NCI-H526 treated with DMSO at 0.1 percent for 48 hours (cell line): ENCODE results near the gene RNF13.
"Not testable (repeated sequence)": the region's sequence is repeated elsewhere in the genome, so short reads cannot be mapped to it uniquely, and the experiment has no call there.

ENCODE experiments used
- DNase-seq: peaks from one replicate; lab custom pipeline; 2025; lab: John Stamatoyannopoulos, UW

Gene RNF13

GRCh38 chr3:149839896-149840295, 26.9 kb downstream of the RNF13 start:
- DNase-seq, result no peak

GRCh38 chr3:149843502-149843901, 30.5 kb downstream of the RNF13 start:
- no peak for DNase-seq

GRCh38 chr3:149844091-149844490, 31.1 kb downstream of the RNF13 start:
- DNase-seq, result no peak

- no peak for DNase-seq
Measured at GRCh38 chr3:149845570-149846244, 32.7 kb downstream of the RNF13 start.

- no peak for DNase-seq
Measured at GRCh38 chr3:149848238-149848637, 35.2 kb downstream of the RNF13 start.

GRCh38 chr3:149848688-149849087, 35.7 kb downstream of the RNF13 start:
- no peak for DNase-seq

GRCh38 chr3:149850787-149851584, 38.0 kb downstream of the RNF13 start:
- DNase-seq, result no peak

GRCh38 chr3:149858911-149859310, 45.9 kb downstream of the RNF13 start:
- DNase-seq, result no peak

GRCh38 chr3:149860881-149861280, 47.9 kb downstream of the RNF13 start:
- DNase-seq, result no peak

- DNase-seq, result no peak
Measured at GRCh38 chr3:149867563-149867962, 54.5 kb downstream of the RNF13 start.

- DNase-seq, result no peak
Measured at GRCh38 chr3:149871855-149872254, 58.8 kb downstream of the RNF13 start.

- no peak for DNase-seq
Measured at GRCh38 chr3:149872589-149872988, 59.6 kb downstream of the RNF13 start.

- DNase-seq, result no peak
Measured at GRCh38 chr3:149877668-149878067, 64.7 kb downstream of the RNF13 start.

GRCh38 chr3:149879872-149880271, 66.9 kb downstream of the RNF13 start:
- peak; percentile 29 for DNase-seq

GRCh38 chr3:149881879-149882278, 68.9 kb downstream of the RNF13 start:
- no peak for DNase-seq

GRCh38 chr3:149883134-149883533, 70.1 kb downstream of the RNF13 start:
- DNase-seq, result no peak

GRCh38 chr3:149883860-149884259, 70.8 kb downstream of the RNF13 start:
- DNase-seq, result not testable (repeated sequence)

- not testable (repeated sequence) for DNase-seq
Measured at GRCh38 chr3:149884848-149885247, 71.8 kb downstream of the RNF13 start.

- no peak for DNase-seq
Measured at GRCh38 chr3:149886957-149887356, 73.9 kb downstream of the RNF13 start.

- no peak for DNase-seq
Measured at GRCh38 chr3:149891621-149892020, 78.6 kb downstream of the RNF13 start.

GRCh38 chr3:149892371-149892770, 79.4 kb downstream of the RNF13 start:
- DNase-seq, result no peak

- DNase-seq, result no peak
Measured at GRCh38 chr3:149894205-149894604, 81.2 kb downstream of the RNF13 start.

- DNase-seq, result no peak
Measured at GRCh38 chr3:149895339-149895738, 82.3 kb downstream of the RNF13 start.

- DNase-seq, result no peak
Measured at GRCh38 chr3:149895769-149896168, 82.8 kb downstream of the RNF13 start.
